Tibial nerve (tissue), 4 donors: ENCODE results near the gene STUM.

Experiments used
- EP300 ChIP-seq, 2 donors: sonication (generic); formaldehyde crosslinking; IDR thresholded peaks; one replicate each; pipeline ENCODE4 v1.6.1; 2017; ENCODE audit warnings: antibody characterized with exemption in 2 of 2, mild to moderate bottlenecking in 1 of 2
- POLR2A ChIP-seq, 2 donors: fragments of 450-650 bp; IDR thresholded peaks; one replicate each; pipeline ENCODE4 v1.6.1; 2017; ENCODE audit warnings: antibody characterized with exemption in 2 of 2, mild to moderate bottlenecking in 2 of 2, moderate library complexity in 2 of 2
- TF ChIP-seq, protein P1 (sequence below), 5 experiments: fragments of 200-600 bp in 3 of 5; fragments of 450-650 bp in 2 of 5; sonication (generic) in 3 of 5; IDR thresholded peaks; one replicate each; pipeline ENCODE4 v1.5.1; 2016 to 2019; ENCODE audit warnings: antibody characterized with exemption in 5 of 5, mild to moderate bottlenecking in 3 of 5, moderate library complexity in 2 of 5

GRCh38 chr1:226596531-226597165 is 48.1 kb downstream of the STUM start:
- no peak for TF ChIP-seq EP300 (IDR thresholded peaks at IDR 0.05)
- TF ChIP-seq, protein P1, sequence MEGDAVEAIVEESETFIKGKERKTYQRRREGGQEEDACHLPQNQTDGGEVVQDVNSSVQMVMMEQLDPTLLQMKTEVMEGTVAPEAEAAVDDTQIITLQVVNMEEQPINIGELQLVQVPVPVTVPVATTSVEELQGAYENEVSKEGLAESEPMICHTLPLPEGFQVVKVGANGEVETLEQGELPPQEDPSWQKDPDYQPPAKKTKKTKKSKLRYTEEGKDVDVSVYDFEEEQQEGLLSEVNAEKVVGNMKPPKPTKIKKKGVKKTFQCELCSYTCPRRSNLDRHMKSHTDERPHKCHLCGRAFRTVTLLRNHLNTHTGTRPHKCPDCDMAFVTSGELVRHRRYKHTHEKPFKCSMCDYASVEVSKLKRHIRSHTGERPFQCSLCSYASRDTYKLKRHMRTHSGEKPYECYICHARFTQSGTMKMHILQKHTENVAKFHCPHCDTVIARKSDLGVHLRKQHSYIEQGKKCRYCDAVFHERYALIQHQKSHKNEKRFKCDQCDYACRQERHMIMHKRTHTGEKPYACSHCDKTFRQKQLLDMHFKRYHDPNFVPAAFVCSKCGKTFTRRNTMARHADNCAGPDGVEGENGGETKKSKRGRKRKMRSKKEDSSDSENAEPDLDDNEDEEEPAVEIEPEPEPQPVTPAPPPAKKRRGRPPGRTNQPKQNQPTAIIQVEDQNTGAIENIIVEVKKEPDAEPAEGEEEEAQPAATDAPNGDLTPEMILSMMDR (IDR thresholded peaks at IDR 0.05), result no peak
- TF ChIP-seq POLR2A (IDR thresholded peaks at IDR 0.05), result no peak
